Activated CD8-positive, alpha-beta memory T cell treated with anti-CD3 and anti-CD28 coated beads, Interleukin-2, amount 50 U/mL, for 24 hours (primary cell): ENCODE results near the gene CASZ1.

ENCODE experiments used
- DNase-seq: peaks from one replicate; pipeline ENCODE4 v3.0.0-alpha.2; 2020; ENCODE audit errors: extremely low read depth

CASZ1 gene

GRCh38 chr1:10602936-10603335 is 193.5 kb downstream of the CASZ1 start:
- no peak for DNase-seq

GRCh38 chr1:10601342-10602070 is 194.9 kb downstream of the CASZ1 start:
- no peak for DNase-seq

- no peak for DNase-seq
Measured at GRCh38 chr1:10599194-10599861, 197.1 kb downstream of the CASZ1 start.

GRCh38 chr1:10598389-10598702 is 198.1 kb downstream of the CASZ1 start:
- no peak for DNase-seq

- DNase-seq, result no peak
Measured at GRCh38 chr1:10597492-10598388, 198.7 kb downstream of the CASZ1 start.

GRCh38 chr1:10596780-10597179 is 199.7 kb downstream of the CASZ1 start:
- DNase-seq, result no peak

GRCh38 chr1:10594595-10595223 is 201.7 kb downstream of the CASZ1 start:
- DNase-seq, result no peak

- DNase-seq, result no peak
Measured at GRCh38 chr1:10593750-10594149, 202.7 kb downstream of the CASZ1 start.

- DNase-seq, result no peak
Measured at GRCh38 chr1:10592373-10592772, 204.1 kb downstream of the CASZ1 start.

- DNase-seq, result no peak
Measured at GRCh38 chr1:10591010-10591409, 205.4 kb downstream of the CASZ1 start.

- no peak for DNase-seq
Measured at GRCh38 chr1:10589074-10589473, 207.4 kb downstream of the CASZ1 start.

- no peak for DNase-seq
Measured at GRCh38 chr1:10588640-10589039, 207.8 kb downstream of the CASZ1 start.
